ENCODE data around the gene SARM1.

SARM1 gene

GRCh38 chr17:28371245-28372202, at the start of gene SARM1:
Gene SARM1 (plus strand): TSS chr17:28371694. CDS start chr17:28372033, 339 bp downstream.
- no peak for TF ChIP-seq ZNF274 (IDR thresholded peaks at IDR 0.05; ENCODE audit: low read depth, low read length)
- H3K4me3 ChIP-seq (ENCODE audit: low read length), result peak within 1 kb of the TSS; percentile 80

DNA sequence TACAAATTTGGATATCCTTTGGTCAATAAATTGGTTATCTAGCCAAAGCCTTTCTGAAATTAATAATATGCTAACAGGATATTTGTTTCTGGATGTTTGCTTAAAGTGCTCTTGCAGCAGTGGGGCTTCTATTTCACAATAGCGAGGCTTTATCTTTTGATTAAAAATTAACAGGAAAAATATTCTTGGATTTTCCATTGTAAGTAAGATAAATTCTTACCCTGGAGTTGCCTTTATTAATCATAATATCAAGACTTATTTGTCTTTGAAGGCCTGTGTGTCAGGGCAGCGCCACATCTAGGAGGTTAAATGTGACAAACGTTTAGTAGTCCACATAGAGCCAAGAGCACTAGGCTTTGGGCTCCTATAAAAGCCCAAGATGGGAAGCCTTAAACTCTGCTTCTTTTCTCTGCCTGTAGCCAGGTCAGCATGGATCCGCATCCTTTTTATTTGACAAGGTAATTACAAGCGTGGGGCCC, 47.2 kb upstream of the SARM1 start:
- no peak for TF ChIP-seq ZNF274 (IDR thresholded peaks at IDR 0.05; ENCODE audit: low read depth, low read length)
- no peak overlapping the region for H3K4me3 ChIP-seq (ENCODE audit: low read length)

- H3K4me3 ChIP-seq (ENCODE audit: low read length), result no peak overlapping the region
These were observed 46.7 kb upstream of the SARM1 start for GRCh38 chr17:28324781-28325180.

DNA sequence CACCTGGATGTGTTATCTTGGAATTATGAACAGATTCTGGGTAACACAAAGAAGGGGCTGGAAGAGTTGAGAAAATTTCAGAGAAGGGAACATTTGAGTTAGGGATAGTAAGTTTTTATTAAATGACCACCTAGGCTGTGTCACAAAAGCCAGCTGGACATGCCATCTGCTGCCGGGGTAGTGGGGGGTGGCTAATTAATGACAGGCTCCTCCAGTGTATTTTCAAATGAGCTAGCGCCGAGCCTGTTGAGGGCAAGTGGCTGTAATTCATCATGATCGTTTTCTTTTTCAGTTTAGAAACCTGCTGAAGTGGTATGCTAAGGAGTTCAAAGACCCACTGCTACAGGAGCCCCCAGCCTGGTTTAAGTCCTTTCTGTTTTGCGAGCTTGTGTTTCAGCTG, 46.3 kb upstream of the SARM1 start:
- no peak for TF ChIP-seq ZNF274 (IDR thresholded peaks at IDR 0.05; ENCODE audit: low read depth, low read length)
- no peak overlapping the region for H3K4me3 ChIP-seq (ENCODE audit: low read length)

More at GRCh38 chr17:28324781-28325180, 46.7 kb upstream of the SARM1 start:
- TF ChIP-seq ZNF274 (IDR thresholded peaks at IDR 0.05; ENCODE audit: low read depth, low read length), result no peak

DNA sequence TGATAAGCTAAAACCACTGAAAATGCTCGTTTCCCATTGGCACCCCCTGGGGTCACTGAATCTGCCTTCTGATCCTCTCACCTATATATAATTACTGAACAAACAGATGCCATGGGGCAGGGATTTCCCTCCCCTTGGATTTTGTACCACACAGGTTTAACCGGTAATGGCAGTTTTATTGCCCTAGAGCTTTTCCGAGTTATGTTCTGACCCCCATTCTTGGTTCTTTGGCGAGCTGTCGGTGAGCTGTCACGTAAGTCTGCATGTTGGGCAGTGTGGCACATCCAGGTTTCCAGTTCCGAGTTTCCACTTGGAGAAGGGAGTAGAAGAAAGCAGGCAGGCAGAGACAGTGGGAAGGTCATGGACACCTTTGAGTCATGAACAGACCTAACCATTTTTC, 45.4 kb upstream of the SARM1 start:
- no peak for TF ChIP-seq ZNF274 (IDR thresholded peaks at IDR 0.05; ENCODE audit: low read depth, low read length)
- no peak overlapping the region for H3K4me3 ChIP-seq (ENCODE audit: low read length)

DNA sequence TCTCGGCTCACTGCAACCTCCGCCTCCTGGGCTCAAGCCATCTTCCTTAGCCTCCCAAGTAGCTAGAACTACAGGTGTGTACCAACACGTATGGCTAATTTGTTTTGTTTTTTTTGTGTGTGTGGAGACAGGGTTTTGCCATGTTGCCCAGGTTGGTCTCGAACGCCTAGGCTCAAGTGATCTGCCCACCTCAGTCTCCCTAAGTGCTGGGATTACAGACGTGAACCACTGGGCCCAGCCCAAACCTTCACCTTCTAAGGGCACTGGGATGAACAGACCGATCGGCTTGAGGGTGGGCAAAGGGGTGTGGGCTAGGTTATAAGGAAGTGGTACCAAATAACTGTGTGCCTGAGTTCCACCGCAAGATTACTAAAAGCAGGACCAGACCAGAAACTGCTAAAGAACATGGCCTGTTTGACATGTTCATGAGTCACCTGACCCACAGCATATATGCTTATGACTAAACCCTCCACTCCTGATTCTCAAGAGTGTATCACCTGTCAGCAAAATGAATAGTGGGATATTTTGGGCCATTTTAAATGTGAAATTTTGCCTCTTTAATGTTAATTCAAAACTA, 44.4 kb upstream of the SARM1 start:
- no peak overlapping the region for H3K4me3 ChIP-seq (ENCODE audit: low read length)
- TF ChIP-seq ZNF274 (IDR thresholded peaks at IDR 0.05; ENCODE audit: low read depth, low read length), result no peak

DNA sequence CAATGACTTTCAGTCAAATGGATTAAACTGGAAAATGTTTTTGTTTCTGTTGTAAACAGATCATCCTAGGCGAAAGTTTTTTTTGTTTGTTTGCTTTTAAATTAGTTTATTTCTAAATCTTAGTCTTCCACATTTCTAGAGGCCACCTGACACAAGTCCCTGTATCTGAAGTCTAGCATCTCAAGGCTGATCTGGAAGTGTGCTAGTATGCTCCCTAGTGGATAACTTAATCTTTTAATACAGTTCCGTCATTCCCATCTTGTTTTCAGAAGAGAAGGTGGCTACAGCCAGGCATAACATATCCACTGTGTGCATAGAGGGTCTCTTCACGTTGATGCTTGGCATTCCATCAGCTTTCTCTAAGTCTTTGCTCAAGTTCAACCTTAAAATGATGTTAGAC, 43.8 kb upstream of the SARM1 start:
- H3K4me3 ChIP-seq (ENCODE audit: low read length), result no peak overlapping the region
- no peak for TF ChIP-seq ZNF274 (IDR thresholded peaks at IDR 0.05; ENCODE audit: low read depth, low read length)

DNA sequence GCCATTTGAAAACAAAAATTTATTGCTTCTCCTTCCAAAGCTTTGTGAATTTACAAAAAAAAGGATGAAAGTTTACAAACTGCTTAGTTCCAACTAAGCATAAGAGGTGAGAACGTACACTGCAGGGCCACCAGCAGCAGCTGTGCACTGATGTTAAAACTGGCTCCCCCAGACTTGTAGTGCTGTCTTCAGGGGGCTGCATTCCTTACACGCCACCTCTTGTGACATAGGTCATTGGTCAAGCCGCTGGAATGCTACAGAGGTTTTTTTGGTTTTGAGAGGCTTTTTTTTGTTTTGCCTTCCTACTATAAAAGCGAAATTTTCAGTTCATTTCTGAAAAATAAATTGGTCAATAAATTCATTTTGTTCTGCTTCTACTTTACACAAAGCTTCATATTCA, 43.2 kb upstream of the SARM1 start:
- TF ChIP-seq ZNF274 (IDR thresholded peaks at IDR 0.05; ENCODE audit: low read depth, low read length), result no peak
- H3K4me3 ChIP-seq (ENCODE audit: low read length), result no peak overlapping the region

- H3K4me3 ChIP-seq (ENCODE audit: low read length), result no peak overlapping the region
- no peak for TF ChIP-seq ZNF274 (IDR thresholded peaks at IDR 0.05; ENCODE audit: low read depth, low read length)
These were observed 40.8 kb upstream of the SARM1 start for GRCh38 chr17:28330671-28331070.

DNA sequence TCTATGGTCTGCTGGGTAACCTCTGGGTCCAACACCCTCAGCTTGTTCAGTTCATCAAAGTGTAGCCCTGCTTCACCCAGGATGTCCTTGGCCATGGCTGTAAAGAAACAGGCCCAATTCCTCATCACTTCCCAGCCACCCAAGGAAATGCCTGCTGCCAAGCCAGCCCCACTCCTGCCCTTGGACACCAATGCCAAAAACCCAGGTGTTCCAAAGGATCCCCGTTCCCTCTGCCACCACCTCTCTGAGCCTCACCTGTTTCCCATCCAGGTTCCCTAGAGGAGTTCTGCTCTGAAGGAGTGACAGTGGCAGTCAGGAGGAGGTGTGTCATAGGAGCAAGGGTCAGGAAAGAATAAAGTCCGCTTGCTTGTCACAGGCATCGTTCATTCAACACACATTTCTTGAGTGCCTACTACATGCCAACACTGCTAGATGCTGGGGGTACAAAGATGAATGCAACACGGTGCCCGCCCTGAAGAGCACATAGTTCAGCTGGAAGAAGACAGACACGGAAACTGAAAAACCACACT, 39.5 kb upstream of the SARM1 start:
- TF ChIP-seq ZNF274 (IDR thresholded peaks at IDR 0.05; ENCODE audit: low read depth, low read length), result no peak

DNA sequence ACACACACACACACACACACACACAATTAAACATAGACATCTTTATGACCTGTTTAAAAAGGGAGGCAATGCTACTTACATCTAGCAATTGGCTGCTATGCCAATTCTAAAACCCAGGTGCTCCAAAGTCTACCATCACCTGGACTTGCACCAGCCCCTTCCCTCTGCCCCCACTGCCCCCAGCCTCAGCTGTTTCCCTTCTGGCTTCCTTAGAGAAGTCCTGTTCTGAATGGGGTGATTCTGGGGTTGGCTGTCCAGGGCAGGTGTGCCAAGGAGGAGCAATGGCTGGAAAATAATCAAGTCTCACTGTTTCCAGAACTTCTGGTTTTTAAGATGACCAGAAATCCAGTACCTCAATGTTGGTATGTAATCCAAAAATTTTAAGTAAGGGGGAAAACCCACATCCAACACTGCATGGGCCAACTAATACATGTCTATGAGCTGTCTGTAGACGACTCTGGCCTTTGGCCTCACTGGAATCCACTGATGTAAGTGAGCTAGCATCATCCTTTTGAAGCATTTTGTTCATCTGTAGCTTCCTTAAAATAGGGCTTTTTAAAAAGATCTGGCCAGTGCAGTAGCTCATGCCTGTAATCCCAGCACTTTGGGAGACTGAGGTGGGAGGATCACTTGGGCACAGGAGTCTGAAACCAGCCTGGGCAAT, 38.3 kb upstream of the SARM1 start:
- H3K4me3 ChIP-seq (ENCODE audit: low read length), result no peak overlapping the region
- no peak for TF ChIP-seq ZNF274 (IDR thresholded peaks at IDR 0.05; ENCODE audit: low read depth, low read length)

More for the DNA sequence above, 39.5 kb upstream of the SARM1 start:
- no peak overlapping the region for H3K4me3 ChIP-seq (ENCODE audit: low read length)

- no peak for TF ChIP-seq ZNF274 (IDR thresholded peaks at IDR 0.05; ENCODE audit: low read depth, low read length)
- H3K4me3 ChIP-seq (ENCODE audit: low read length), result peak overlapping the region; percentile 89; the same call in 1 of the 2 replicates
These were observed 37.3 kb upstream of the SARM1 start for GRCh38 chr17:28334171-28334570.

DNA sequence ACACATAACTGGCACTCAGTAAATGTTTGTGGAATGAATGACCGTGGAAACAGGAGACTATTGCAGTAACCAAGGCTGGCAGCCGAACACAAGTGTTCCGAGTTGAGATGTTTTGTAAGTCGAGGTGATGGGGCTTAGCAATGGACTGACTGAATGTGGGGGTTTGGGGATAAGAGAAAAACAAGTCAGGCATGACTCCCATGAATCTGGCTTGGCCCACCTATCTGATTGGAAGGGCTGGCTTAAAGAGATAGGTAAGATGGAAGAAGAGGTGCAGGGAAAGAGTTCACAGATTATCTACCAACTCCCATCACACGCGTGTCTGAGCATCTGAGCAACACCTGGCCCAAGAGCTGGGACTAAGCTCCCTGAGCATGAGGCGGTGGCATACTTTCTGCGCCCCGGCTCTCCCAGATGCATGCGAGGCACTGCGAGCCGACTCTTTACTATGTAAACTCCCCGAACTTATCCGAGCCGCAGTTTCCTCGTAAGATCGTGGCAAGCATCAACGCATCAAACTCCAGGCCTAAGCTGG, 36.8 kb upstream of the SARM1 start:
- TF ChIP-seq ZNF274 (IDR thresholded peaks at IDR 0.05; ENCODE audit: low read depth, low read length), result no peak
- peak overlapping the region; percentile 89 for H3K4me3 ChIP-seq (ENCODE audit: low read length)
